Measurements from ENCODE around the gene UVRAG.

Gene UVRAG

DNA sequence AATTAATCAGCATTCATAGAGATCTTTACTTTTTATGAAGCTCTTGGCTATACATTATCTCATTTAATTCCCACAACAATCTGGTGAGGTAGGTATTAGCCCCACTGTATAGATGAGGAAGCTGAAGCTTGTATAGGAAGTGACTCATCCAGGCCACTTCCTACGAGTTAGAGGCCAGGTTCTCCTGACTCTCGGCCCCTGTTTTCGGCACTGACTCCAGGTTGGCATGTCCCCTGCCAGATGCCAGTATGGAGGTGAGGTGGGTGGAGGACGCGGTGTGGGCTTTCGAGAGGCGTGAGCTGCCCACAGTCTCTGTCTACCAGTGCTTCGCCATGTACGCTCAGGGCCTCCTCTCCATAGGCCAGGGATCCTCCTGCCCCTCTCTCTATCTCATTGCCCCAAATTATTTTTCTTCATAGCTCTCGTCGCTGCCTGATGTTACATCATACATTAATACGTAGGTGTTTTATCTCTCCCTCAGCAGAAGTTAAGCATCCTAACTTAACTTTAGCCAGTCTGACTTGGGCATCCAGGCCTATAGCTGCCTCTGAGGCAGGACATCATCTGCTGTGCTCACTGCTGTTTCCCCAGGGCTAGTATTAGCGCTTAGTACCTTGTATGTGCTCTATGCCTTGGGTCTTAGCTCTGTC is 37.4 kb upstream of the UVRAG start:
- no peak for DNase-seq (ENCODE audit: low read depth in 1 of 2, low spot score in 1 of 2)
- in situ Hi-C loops (cut with HindIII; ENCODE audit: low pct_unique_long_range_greater_than_20kb, low sequenced_read_pairs) = no loop called here
- no peak for TF ChIP-seq JUND (IDR thresholded peaks at IDR 0.05; ENCODE audit: low read depth)

DNA sequence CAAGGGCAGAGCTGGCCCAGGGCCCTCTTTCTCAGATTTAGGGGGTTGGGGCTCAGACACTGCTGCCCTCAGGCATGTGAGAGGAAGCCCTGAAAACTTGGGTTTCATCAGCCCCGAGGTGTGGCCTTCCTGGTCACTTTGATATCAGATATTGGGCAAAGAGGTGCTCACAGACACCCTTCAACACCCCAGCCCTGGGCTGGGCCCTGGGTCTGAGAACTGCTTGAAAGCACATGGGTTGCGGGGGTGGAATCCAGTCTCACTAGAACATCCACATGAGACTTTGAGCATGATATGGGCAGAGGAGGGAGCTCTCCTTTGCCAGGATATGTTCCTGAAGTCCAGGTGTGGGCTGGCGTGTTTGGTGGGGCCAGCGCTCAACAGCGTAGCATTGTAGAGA is 36.0 kb upstream of the UVRAG start:
- no peak for TF ChIP-seq JUND (IDR thresholded peaks at IDR 0.05; ENCODE audit: low read depth)
- no peak for DNase-seq (ENCODE audit: low read depth in 1 of 2, low spot score in 1 of 2)
- in situ Hi-C loops (cut with HindIII; ENCODE audit: low pct_unique_long_range_greater_than_20kb, low sequenced_read_pairs) = no loop called here

DNA sequence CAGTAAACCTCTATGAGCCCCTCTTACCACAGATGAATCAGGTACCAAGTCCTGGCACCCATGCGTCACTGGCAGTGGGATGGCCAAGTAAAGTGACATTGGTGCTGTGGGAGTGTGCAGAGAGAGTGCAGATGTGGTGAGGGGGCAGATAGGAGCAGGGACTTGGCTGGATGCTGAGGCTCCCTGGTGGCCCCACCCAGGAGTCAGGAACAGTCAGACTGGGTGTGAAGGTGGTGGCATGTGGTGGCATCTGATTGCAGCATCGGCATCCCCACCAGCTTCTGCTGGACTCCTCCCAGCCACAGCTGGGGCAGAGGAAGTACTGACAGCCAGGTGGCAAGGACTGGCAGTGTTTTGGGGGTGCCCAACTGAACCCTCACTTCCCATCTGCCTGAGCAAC is 35.0 kb upstream of the UVRAG start:
- in situ Hi-C loops (cut with HindIII; ENCODE audit: low pct_unique_long_range_greater_than_20kb, low sequenced_read_pairs) = no loop called here
- no peak for TF ChIP-seq JUND (IDR thresholded peaks at IDR 0.05; ENCODE audit: low read depth)
- no peak for DNase-seq (ENCODE audit: low read depth in 1 of 2, low spot score in 1 of 2)

DNA sequence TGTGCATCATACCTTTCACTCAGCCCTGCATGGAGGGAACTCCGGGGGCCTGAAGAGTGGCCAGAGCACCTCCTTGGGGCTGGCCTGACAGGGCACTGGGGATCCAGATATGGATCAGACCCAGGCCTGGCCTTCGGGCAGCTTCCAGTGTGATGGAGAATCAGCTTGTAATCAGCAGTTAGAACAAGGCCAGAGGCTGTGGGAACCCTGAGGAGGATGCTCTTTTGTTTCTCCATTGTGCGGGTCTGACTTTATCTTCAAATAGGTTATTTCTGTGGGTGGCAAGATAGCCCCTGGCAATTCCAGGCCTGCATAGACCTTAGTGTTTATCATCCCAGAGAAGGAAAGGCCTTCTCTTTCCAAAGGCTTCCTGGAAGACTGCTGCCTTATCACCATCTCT is 34.1 kb upstream of the UVRAG start:
- DNase-seq (ENCODE audit: low read depth in 1 of 2, low spot score in 1 of 2) = no peak
- in situ Hi-C loops (cut with HindIII; ENCODE audit: low pct_unique_long_range_greater_than_20kb, low sequenced_read_pairs) = no loop called here
- no peak for TF ChIP-seq JUND (IDR thresholded peaks at IDR 0.05; ENCODE audit: low read depth)

- no peak for DNase-seq (ENCODE audit: low read depth in 1 of 2, low spot score in 1 of 2)
- TF ChIP-seq JUND (IDR thresholded peaks at IDR 0.05; ENCODE audit: low read depth) = no peak
- in situ Hi-C loops (cut with HindIII; ENCODE audit: low pct_unique_long_range_greater_than_20kb, low sequenced_read_pairs) = no loop called here
Measured at GRCh38 chr11:75781296-75781695, 33.7 kb upstream of the UVRAG start.

DNA sequence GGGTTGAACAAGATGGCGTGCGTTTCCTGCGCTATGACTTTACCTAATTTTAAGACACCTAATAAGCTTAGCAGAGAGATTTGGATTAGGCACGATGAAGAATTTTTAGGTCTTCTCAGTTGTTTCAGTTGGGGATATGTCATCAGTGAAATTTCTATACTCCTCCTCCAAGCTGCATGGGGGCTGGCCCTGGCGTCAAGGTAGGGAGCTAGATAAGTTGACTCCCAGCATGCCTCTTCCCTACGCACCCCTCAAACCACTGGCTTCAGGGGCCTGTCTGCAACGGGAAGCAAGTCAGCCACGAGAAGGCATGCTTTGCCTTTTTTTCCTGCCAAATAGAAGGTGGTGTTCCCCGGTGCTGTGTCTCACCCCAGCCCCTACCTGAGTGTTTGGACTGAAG is 33.2 kb upstream of the UVRAG start:
- no peak for DNase-seq (ENCODE audit: low read depth in 1 of 2, low spot score in 1 of 2)
- in situ Hi-C loops (cut with HindIII; ENCODE audit: low pct_unique_long_range_greater_than_20kb, low sequenced_read_pairs) = no loop called here
- no peak for TF ChIP-seq JUND (IDR thresholded peaks at IDR 0.05; ENCODE audit: low read depth)

- no peak for TF ChIP-seq JUND (IDR thresholded peaks at IDR 0.05; ENCODE audit: low read depth)
- in situ Hi-C loops (cut with HindIII; ENCODE audit: low pct_unique_long_range_greater_than_20kb, low sequenced_read_pairs) = no loop called here
- no peak for DNase-seq (ENCODE audit: low read depth in 1 of 2, low spot score in 1 of 2)
Measured at GRCh38 chr11:75782540-75783263, 32.3 kb upstream of the UVRAG start.

GRCh38 chr11:75783416-75784084 is 31.5 kb upstream of the UVRAG start:
- no peak for DNase-seq (ENCODE audit: low read depth in 1 of 2, low spot score in 1 of 2)
- TF ChIP-seq JUND (IDR thresholded peaks at IDR 0.05; ENCODE audit: low read depth) = no peak
- in situ Hi-C loops (cut with HindIII; ENCODE audit: low pct_unique_long_range_greater_than_20kb, low sequenced_read_pairs) = no loop called here

DNA sequence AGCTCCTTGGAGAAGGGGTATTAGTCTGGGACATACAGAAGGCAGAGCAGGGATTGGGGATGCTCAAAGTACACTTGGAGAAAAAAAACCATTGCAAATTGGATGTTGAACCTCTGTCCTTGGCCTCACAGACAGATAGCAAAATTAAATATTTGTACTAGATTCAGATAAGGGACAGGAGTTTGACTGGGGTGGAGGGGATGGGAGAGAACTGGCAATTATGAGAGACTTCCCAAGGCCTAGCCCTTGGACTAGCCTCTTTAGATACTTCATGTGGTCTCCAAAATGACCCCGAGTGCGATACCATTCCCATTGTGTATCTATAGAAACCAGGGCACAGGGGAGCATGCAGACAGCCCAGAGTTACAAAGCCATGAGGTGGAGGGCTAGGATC is 30.9 kb upstream of the UVRAG start:
- DNase-seq (ENCODE audit: low read depth in 1 of 2, low spot score in 1 of 2) = no peak
- TF ChIP-seq JUND (IDR thresholded peaks at IDR 0.05; ENCODE audit: low read depth) = no peak
- in situ Hi-C loops (cut with HindIII; ENCODE audit: low pct_unique_long_range_greater_than_20kb, low sequenced_read_pairs) = no loop called here

- in situ Hi-C loops (cut with HindIII; ENCODE audit: low pct_unique_long_range_greater_than_20kb, low sequenced_read_pairs) = no loop called here
- TF ChIP-seq JUND (IDR thresholded peaks at IDR 0.05; ENCODE audit: low read depth) = no peak
- DNase-seq (ENCODE audit: low read depth in 1 of 2, low spot score in 1 of 2) = no peak
Measured at GRCh38 chr11:75784506-75784905, 30.5 kb upstream of the UVRAG start.

- no peak for DNase-seq (ENCODE audit: low read depth in 1 of 2, low spot score in 1 of 2)
- TF ChIP-seq JUND (IDR thresholded peaks at IDR 0.05; ENCODE audit: low read depth) = no peak
- in situ Hi-C loops (cut with HindIII; ENCODE audit: low pct_unique_long_range_greater_than_20kb, low sequenced_read_pairs) = no loop called here
Measured at GRCh38 chr11:75785187-75785586, 29.8 kb upstream of the UVRAG start.

GRCh38 chr11:75786101-75786736 is 28.8 kb upstream of the UVRAG start:
- in situ Hi-C loops (cut with HindIII; ENCODE audit: low pct_unique_long_range_greater_than_20kb, low sequenced_read_pairs) = no loop called here
- TF ChIP-seq JUND (IDR thresholded peaks at IDR 0.05; ENCODE audit: low read depth) = no peak
- DNase-seq (ENCODE audit: low read depth in 1 of 2, low spot score in 1 of 2) = no peak

DNA sequence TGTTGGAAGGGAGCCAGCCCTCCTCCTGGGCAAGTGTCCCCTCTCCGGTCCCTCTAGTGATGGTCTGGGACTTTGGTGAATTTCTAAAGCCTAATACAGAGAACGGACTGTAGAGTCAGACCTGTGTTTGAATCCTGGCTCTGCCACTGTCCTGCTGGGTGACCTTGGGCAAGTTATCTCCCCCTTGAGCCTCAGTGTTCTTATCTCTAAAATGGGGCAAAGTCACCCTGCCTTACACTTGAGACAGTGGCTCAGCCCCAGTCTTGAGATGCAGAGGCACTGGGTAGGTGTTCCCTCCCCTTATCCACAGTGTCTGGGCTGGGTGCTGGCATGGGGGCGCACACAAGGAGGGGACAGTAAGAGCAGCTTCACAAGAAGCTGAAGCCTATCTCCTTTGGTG is 25.5 kb upstream of the UVRAG start:
- TF ChIP-seq JUND (IDR thresholded peaks at IDR 0.05; ENCODE audit: low read depth) = no peak
- in situ Hi-C loops (cut with HindIII; ENCODE audit: low pct_unique_long_range_greater_than_20kb, low sequenced_read_pairs) = no loop called here
- no peak for DNase-seq (ENCODE audit: low read depth in 1 of 2, low spot score in 1 of 2)
